HL-60/S4 treated with phorbol 12-myristate 13-acetate at 8.2 ng/mL for 4 days and 3 days (cell line): ENCODE measurements around the gene GCC2.
"Not testable (repeated sequence)": the region's sequence is repeated elsewhere in the genome, so short reads cannot be mapped to it uniquely, and the experiment has no call there.

ENCODE experiments used
- in situ Hi-C: fragments of 300-500 bp; cut with MboI; formaldehyde crosslinking; loops from 2 replicates; pipeline ENCODE4 v1.15.0; 2022; ENCODE audit warnings: low sequenced_read_pairs

GCC2 gene

GRCh38 chr2:108448678-108449409, at the start of gene GCC2:
Gene GCC2, plus strand, starts transcription at chr2:108449206. Its CDS starts 69 bp downstream, at chr2:108449275.
- in situ Hi-C loops: no loop called here

GRCh38 chr2:108399479-108399878, 49.5 kb upstream of the GCC2 start:
- in situ Hi-C loops: no loop called here

GRCh38 chr2:108401800-108402199, 47.2 kb upstream of the GCC2 start:
- in situ Hi-C loops: no loop called here

GRCh38 chr2:108403494-108403893, 45.5 kb upstream of the GCC2 start:
- in situ Hi-C loops: no loop called here

- in situ Hi-C loops: no loop called here
These were observed 44.1 kb upstream of the GCC2 start for GRCh38 chr2:108404784-108405397.

- in situ Hi-C loops: no loop called here
These were observed 40.9 kb upstream of the GCC2 start for GRCh38 chr2:108407864-108408729.

- in situ Hi-C loops: no loop called here
These were observed 39.2 kb upstream of the GCC2 start for GRCh38 chr2:108409768-108410167.

GRCh38 chr2:108412995-108413710, 35.9 kb upstream of the GCC2 start:
- in situ Hi-C loops: no loop called here

- in situ Hi-C loops: no loop called here
These were observed 35.3 kb upstream of the GCC2 start for GRCh38 chr2:108413711-108414095.

- in situ Hi-C loops: no loop called here
These were observed 34.6 kb upstream of the GCC2 start for GRCh38 chr2:108414256-108414876.

GRCh38 chr2:108414945-108415344, 34.1 kb upstream of the GCC2 start:
- in situ Hi-C loops: no loop called here

GRCh38 chr2:108417254-108417653, 31.8 kb upstream of the GCC2 start:
- in situ Hi-C loops: no loop called here

GRCh38 chr2:108418416-108418815, 30.6 kb upstream of the GCC2 start:
- in situ Hi-C loops: no loop called here

- in situ Hi-C loops: no loop called here
These were observed 25.9 kb upstream of the GCC2 start for GRCh38 chr2:108423067-108423466.

- in situ Hi-C loops: no loop called here
These were observed 25.3 kb upstream of the GCC2 start for GRCh38 chr2:108423502-108424251.

GRCh38 chr2:108428286-108429009, 20.6 kb upstream of the GCC2 start:
- in situ Hi-C loops: no loop called here

- in situ Hi-C loops: not testable (repeated sequence)
These were observed 13.4 kb upstream of the GCC2 start for GRCh38 chr2:108435578-108435977.

- in situ Hi-C loops: no loop called here
These were observed 12.0 kb upstream of the GCC2 start for GRCh38 chr2:108436976-108437375.

GRCh38 chr2:108441712-108442111, 7.3 kb upstream of the GCC2 start:
- in situ Hi-C loops: no loop called here
